KMS-11 (cell line): ENCODE results near the gene ADGRV1.

Experiments
- H2AFZ ChIP-seq: fragments of 200-600 bp; sonication (generic); 2 replicates; pipeline ENCODE4 v1.6.1; 2016; ENCODE audit warnings: antibody characterized with exemption, mixed run types, low read depth
- H3K27ac ChIP-seq: fragments of 200-600 bp; sonication (generic); 2 replicates; pipeline ENCODE4 v1.6.1; 2016; ENCODE audit warnings: mild to moderate bottlenecking, mixed run types
- H3K27me3 ChIP-seq: fragments of 200-600 bp; sonication (generic); 2 replicates; pipeline ENCODE4 v1.6.1; 2017; ENCODE audit warnings: mild to moderate bottlenecking, low read depth, mixed run types, moderate library complexity; ENCODE audit not compliant: insufficient read depth
- H3K36me3 ChIP-seq: fragments of 200-600 bp; sonication (generic); 2 replicates; pipeline ENCODE4 v1.6.1; 2017; ENCODE audit warnings: mild to moderate bottlenecking, mixed run types; ENCODE audit not compliant: insufficient read depth
- H3K4me1 ChIP-seq: fragments of 200-600 bp; sonication (generic); 2 replicates; pipeline ENCODE4 v1.6.1; 2016; ENCODE audit warnings: mild to moderate bottlenecking, low read depth, mixed run types; ENCODE audit not compliant: poor library complexity, severe bottlenecking
- H3K4me2 ChIP-seq: fragments of 200-600 bp; sonication (generic); 2 replicates; pipeline ENCODE4 v1.7.0; 2016; ENCODE audit warnings: mild to moderate bottlenecking, mixed run types
- H3K4me3 ChIP-seq: fragments of 200-600 bp; sonication (generic); IDR thresholded peaks from 2 replicates; pipeline ENCODE4 v1.6.1; 2017; ENCODE audit warnings: low read depth, low read length, mixed read lengths; ENCODE audit not compliant: insufficient read depth
- H3K79me2 ChIP-seq: fragments of 200-600 bp; sonication (generic); 2 replicates; pipeline ENCODE4 v1.6.1; 2016; ENCODE audit warnings: low read depth, mixed run types; ENCODE audit not compliant: insufficient read depth
- H3K9ac ChIP-seq: fragments of 200-600 bp; sonication (generic); 2 replicates; pipeline ENCODE4 v1.6.1; 2016; ENCODE audit warnings: mild to moderate bottlenecking, mixed run types
- H4K20me1 ChIP-seq: fragments of 200-600 bp; sonication (generic); 2 replicates; pipeline ENCODE4 v1.6.1; 2016; ENCODE audit warnings: mild to moderate bottlenecking, mixed run types; ENCODE audit not compliant: insufficient read depth
- CTCF ChIP-seq: fragments of 200-600 bp; sonication (generic); conservative IDR thresholded peaks from 2 replicates; pipeline ENCODE4 v1.6.1; 2017; ENCODE audit warnings: low read depth, mild to moderate bottlenecking, antibody characterized with exemption, low read length, moderate library complexity, mixed read lengths

The ADGRV1 gene

DNA sequence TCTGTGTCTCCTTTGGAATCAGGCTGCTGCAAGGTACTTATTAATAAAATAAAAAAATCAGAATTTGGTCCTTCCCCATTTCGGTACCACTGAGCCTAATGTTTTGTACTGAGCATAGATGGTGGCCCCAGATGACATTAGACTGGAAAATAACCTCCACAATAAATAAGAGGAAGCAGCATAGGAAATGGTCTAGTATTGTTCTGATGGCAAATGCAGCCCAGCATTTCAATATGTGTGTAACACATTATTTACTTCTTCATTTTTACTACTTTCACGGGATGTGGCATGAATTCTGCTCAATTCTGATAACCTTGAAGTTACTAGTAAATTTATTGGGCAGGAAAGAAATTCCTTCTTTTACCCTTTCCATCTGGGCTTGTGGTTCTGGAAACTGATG, 295.6 kb downstream of the ADGRV1 start:
- no peaks in the 10 kb centered on the region for H3K27me3 ChIP-seq
- H3K4me2 ChIP-seq: no peak overlapping the region
- H2AFZ ChIP-seq: no peak overlapping the region
- H3K36me3 ChIP-seq: no peaks in the 10 kb centered on the region
- no peak overlapping the region for H3K4me3 ChIP-seq
- no peak overlapping the region for H3K9ac ChIP-seq
- no peaks in the 10 kb centered on the region for H3K4me1 ChIP-seq
- H3K79me2 ChIP-seq: no peaks in the 10 kb centered on the region
- TF ChIP-seq CTCF: no peak
- H3K27ac ChIP-seq: no peak overlapping the region
- no peaks in the 10 kb centered on the region for H4K20me1 ChIP-seq

DNA sequence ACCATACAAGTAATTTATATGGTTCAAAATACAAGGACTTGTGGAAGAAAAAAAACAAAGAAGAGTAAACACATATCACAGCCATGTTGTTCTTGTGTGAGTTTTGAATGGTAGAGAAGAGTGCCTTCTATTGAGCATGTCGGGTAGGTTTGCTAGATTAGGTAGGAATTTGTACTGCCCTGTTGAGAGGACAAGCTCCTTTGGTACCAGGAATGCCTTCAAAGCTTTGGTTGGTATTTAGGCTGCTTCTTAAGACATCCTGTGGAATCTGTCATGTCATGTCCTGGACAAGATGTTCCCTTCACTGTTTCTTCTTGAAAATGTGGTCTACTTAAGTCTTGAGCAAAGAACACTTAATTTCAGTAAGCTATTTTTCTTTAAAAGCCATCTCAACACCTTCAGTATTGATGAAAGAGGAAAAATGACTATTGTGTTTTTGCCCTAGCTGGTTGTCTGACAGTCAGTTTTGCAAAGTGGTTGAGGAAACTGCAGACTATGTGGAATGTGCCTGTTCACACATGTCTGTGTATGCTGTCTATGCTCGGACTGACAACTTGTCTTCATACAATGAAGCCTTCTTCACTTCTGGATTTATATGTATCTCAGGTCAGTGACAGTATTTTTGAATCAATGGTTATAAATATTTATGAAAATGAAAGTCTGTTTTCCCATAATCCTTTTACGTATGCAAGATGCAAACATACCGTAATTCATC, 296.9 kb downstream of the ADGRV1 start:
- Histone ChIP-seq H3K79me2 (no peaks in the 10 kb centered on the region), H4K20me1 (no peaks in the 10 kb centered on the region), H3K9ac (no peak overlapping the region), H3K4me1 (no peaks in the 10 kb centered on the region), H3K36me3 (no peaks in the 10 kb centered on the region), H3K27me3 (no peaks in the 10 kb centered on the region), H3K27ac (no peak overlapping the region), H3K4me3 (no peak overlapping the region), H3K4me2 (no peak overlapping the region), H2AFZ (no peak overlapping the region)
- no peak for TF ChIP-seq CTCF

GRCh38 chr5:90861843-90862586, 303.4 kb downstream of the ADGRV1 start:
- Histone ChIP-seq H3K4me3 (no peak overlapping the region), H3K4me1 (peaks cover 6% of the 10 kb centered on the region), H3K36me3 (no peaks in the 10 kb centered on the region; the same call in 1 of the 2 replicates), H4K20me1 (no peaks in the 10 kb centered on the region), H3K27ac (no peak overlapping the region), H3K4me2 (no peak overlapping the region), H3K79me2 (no peaks in the 10 kb centered on the region), H3K27me3 (no peaks in the 10 kb centered on the region), H2AFZ (no peak overlapping the region), H3K9ac (no peak overlapping the region)
- TF ChIP-seq CTCF: no peak; the same call in 1 of the 2 replicates

DNA sequence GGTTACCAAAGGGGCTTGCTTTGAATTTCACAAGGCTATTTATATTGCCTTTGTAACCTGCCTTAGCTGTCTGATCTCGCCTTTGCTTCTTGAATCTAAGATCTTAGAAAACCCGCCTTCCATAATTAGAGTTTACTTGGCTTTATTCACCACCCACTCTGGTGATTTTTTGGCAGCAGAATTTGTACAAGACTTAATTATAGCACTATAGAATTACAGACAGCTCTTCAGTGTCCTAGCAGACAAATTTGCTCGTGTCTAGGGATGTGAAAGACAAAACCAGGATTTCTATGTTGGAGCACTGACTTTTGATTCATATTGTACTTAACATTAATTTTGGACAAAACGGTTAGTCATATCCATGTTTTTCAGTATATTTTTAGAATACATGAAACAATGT, 306.6 kb downstream of the ADGRV1 start:
- no peaks in the 10 kb centered on the region; the same call in 1 of the 2 replicates for H3K36me3 ChIP-seq

More for the DNA sequence above, 306.6 kb downstream of the ADGRV1 start:
- H3K4me2 ChIP-seq: no peak overlapping the region
- no peaks in the 10 kb centered on the region for H3K27me3 ChIP-seq
- peaks cover 6% of the 10 kb centered on the region for H3K4me1 ChIP-seq
- TF ChIP-seq CTCF: no peak
- H3K4me3 ChIP-seq: no peak overlapping the region
- no peaks in the 10 kb centered on the region for H4K20me1 ChIP-seq
- H3K79me2 ChIP-seq: no peaks in the 10 kb centered on the region
- H2AFZ ChIP-seq: no peak overlapping the region
- no peak overlapping the region for H3K27ac ChIP-seq
- H3K9ac ChIP-seq: no peak overlapping the region
